ENCODE measurements around the gene CFTR.

CFTR gene

DNA sequence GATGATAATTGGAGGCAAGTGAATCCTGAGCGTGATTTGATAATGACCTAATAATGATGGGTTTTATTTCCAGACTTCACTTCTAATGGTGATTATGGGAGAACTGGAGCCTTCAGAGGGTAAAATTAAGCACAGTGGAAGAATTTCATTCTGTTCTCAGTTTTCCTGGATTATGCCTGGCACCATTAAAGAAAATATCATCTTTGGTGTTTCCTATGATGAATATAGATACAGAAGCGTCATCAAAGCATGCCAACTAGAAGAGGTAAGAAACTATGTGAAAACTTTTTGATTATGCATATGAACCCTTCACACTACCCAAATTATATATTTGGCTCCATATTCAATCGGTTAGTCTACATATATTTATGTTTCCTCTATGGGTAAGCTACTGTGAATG is 79.6 kb downstream of the CFTR start (continued):
- TF ChIP-seq, protein P1, sequence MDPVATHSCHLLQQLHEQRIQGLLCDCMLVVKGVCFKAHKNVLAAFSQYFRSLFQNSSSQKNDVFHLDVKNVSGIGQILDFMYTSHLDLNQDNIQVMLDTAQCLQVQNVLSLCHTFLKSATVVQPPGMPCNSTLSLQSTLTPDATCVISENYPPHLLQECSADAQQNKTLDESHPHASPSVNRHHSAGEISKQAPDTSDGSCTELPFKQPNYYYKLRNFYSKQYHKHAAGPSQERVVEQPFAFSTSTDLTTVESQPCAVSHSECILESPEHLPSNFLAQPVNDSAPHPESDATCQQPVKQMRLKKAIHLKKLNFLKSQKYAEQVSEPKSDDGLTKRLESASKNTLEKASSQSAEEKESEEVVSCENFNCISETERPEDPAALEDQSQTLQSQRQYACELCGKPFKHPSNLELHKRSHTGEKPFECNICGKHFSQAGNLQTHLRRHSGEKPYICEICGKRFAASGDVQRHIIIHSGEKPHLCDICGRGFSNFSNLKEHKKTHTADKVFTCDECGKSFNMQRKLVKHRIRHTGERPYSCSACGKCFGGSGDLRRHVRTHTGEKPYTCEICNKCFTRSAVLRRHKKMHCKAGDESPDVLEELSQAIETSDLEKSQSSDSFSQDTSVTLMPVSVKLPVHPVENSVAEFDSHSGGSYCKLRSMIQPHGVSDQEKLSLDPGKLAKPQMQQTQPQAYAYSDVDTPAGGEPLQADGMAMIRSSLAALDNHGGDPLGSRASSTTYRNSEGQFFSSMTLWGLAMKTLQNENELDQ (tag by site-specific recombination; IDR thresholded peaks at IDR 0.05; ENCODE audit: low read depth), result no peak
- TF ChIP-seq FEZF1 (tag by site-specific recombination; IDR thresholded peaks at IDR 0.05), result no peak
- no peak for TF ChIP-seq ZNF521 (tag by site-specific recombination; IDR thresholded peaks at IDR 0.05)
- TF ChIP-seq ZNF248 (tag by site-specific recombination; IDR thresholded peaks at IDR 0.05), result no peak
- no peak for TF ChIP-seq ZNF785 (tag by site-specific recombination; IDR thresholded peaks at IDR 0.05)
- TF ChIP-seq ZNF391 (tag by site-specific recombination; IDR thresholded peaks at IDR 0.05; ENCODE audit: borderline replicate concordance, low read depth), result no peak
- no peak for TF ChIP-seq ZNF560 (tag by site-specific recombination; IDR thresholded peaks at IDR 0.05; ENCODE audit: borderline replicate concordance)
- no peak for TF ChIP-seq KLF8 (tag by site-specific recombination; IDR thresholded peaks at IDR 0.05)

DNA sequence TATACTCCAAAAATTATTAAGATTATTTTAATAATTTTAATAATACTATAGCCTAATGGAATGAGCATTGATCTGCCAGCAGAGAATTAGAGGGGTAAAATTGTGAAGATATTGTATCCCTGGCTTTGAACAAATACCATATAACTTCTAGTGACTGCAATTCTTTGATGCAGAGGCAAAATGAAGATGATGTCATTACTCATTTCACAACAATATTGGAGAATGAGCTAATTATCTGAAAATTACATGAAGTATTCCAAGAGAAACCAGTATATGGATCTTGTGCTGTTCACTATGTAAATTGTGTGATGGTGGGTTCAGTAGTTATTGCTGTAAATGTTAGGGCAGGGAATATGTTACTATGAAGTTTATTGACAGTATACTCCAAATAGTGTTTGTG is 80.2 kb downstream of the CFTR start:
- H3K4me3 ChIP-seq (ENCODE audit: low read depth, low read length), result no peak overlapping the region
- H3K36me3 ChIP-seq (ENCODE audit: control insufficient read depth in 2 of 2, insufficient read depth in 1 of 2, low read length in 2 of 2), result no peaks in the 10 kb centered on the region
- no peaks in the 10 kb centered on the region for H3K9me3 ChIP-seq (ENCODE audit: control insufficient read depth, insufficient read depth, low read depth, low read length)
- no peaks in the 10 kb centered on the region for H3K4me1 ChIP-seq (ENCODE audit: control insufficient read depth, insufficient read depth, low read length)
- ChIA-PET CTCF (interaction anchor here (0.7 kb wide), 1 partner anchor 617 kb away, joined by 4 read pairs; no protein-coding TSS in a partner anchor), POLR2A (no interaction called here)
- no peak overlapping the region for H3K27ac ChIP-seq (ENCODE audit: extremely low read depth, low read depth, low read length)
- TF ChIP-seq, protein P2, sequence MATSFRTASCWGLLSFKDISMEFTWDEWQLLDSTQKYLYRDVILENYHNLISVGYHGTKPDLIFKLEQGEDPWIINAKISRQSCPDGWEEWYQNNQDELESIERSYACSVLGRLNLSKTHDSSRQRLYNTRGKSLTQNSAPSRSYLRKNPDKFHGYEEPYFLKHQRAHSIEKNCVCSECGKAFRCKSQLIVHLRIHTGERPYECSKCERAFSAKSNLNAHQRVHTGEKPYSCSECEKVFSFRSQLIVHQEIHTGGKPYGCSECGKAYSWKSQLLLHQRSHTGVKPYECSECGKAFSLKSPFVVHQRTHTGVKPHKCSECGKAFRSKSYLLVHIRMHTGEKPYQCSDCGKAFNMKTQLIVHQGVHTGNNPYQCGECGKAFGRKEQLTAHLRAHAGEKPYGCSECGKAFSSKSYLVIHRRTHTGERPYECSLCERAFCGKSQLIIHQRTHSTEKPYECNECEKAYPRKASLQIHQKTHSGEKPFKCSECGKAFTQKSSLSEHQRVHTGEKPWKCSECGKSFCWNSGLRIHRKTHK (tag by site-specific recombination; IDR thresholded peaks at IDR 0.05), result no peak
- TF ChIP-seq, protein P3, sequence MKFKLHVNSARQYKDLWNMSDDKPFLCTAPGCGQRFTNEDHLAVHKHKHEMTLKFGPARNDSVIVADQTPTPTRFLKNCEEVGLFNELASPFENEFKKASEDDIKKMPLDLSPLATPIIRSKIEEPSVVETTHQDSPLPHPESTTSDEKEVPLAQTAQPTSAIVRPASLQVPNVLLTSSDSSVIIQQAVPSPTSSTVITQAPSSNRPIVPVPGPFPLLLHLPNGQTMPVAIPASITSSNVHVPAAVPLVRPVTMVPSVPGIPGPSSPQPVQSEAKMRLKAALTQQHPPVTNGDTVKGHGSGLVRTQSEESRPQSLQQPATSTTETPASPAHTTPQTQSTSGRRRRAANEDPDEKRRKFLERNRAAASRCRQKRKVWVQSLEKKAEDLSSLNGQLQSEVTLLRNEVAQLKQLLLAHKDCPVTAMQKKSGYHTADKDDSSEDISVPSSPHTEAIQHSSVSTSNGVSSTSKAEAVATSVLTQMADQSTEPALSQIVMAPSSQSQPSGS (tag by site-specific recombination; IDR thresholded peaks at IDR 0.05; ENCODE audit: low read depth), result peak; percentile 67

DNA sequence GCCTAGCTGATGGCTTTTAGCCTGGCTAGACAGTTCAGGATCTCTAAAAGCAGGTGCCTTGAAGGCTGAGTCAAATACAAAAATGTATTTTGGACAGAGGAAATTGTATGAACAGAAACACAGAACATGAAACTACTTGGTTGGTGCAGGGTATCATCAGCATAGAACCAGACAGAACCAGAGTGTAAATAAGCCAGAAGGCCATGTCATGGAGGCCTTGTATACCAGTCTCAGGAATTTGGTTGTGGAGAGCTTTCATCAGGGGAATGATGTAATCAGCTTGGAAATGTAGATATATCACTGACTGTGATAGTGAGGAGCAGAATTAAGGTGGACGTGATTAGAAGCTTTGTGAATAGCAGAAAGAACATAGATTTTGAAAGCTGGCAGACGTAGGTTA is 82.9 kb downstream of the CFTR start:
- no peak overlapping the region for H3K27ac ChIP-seq (ENCODE audit: extremely low read depth, low read depth, low read length)
- H3K4me3 ChIP-seq (ENCODE audit: low read depth, low read length), result no peak overlapping the region
- no peaks in the 10 kb centered on the region for H3K4me1 ChIP-seq (ENCODE audit: control insufficient read depth, insufficient read depth, low read length)
- H3K9me3 ChIP-seq (ENCODE audit: control insufficient read depth, insufficient read depth, low read depth, low read length), result no peaks in the 10 kb centered on the region
- ChIA-PET POLR2A (no interaction called here), CTCF (no interaction called here)
- TF ChIP-seq, protein P3 (tag by site-specific recombination; IDR thresholded peaks at IDR 0.05; ENCODE audit: low read depth), result peak; percentile 43; the same call in 1 of the 2 replicates
- TF ChIP-seq, protein P4, sequence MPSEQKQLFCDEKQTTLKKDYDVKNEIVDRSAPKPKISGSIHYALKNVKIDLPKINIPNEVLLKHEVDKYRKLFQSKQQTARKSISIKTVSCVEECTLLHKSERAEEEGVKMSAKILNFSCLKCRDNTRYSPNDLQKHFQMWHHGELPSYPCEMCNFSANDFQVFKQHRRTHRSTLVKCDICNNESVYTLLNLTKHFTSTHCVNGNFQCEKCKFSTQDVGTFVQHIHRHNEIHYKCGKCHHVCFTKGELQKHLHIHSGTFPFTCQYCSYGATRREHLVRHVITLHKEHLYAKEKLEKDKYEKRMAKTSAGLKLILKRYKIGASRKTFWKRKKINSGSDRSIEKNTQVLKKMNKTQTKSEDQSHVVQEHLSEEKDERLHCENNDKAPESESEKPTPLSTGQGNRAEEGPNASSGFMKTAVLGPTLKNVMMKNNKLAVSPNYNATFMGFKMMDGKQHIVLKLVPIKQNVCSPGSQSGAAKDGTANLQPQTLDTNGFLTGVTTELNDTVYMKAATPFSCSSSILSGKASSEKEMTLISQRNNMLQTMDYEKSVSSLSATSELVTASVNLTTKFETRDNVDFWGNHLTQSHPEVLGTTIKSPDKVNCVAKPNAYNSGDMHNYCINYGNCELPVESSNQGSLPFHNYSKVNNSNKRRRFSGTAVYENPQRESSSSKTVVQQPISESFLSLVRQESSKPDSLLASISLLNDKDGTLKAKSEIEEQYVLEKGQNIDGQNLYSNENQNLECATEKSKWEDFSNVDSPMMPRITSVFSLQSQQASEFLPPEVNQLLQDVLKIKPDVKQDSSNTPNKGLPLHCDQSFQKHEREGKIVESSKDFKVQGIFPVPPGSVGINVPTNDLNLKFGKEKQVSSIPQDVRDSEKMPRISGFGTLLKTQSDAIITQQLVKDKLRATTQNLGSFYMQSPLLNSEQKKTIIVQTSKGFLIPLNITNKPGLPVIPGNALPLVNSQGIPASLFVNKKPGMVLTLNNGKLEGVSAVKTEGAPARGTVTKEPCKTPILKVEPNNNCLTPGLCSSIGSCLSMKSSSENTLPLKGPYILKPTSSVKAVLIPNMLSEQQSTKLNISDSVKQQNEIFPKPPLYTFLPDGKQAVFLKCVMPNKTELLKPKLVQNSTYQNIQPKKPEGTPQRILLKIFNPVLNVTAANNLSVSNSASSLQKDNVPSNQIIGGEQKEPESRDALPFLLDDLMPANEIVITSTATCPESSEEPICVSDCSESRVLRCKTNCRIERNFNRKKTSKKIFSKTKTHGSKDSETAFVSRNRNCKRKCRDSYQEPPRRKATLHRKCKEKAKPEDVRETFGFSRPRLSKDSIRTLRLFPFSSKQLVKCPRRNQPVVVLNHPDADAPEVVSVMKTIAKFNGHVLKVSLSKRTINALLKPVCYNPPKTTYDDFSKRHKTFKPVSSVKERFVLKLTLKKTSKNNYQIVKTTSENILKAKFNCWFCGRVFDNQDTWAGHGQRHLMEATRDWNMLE (tag by site-specific recombination; conservative IDR thresholded peaks at IDR 0.05; ENCODE audit: low read depth), result peak; percentile 10; the same call in 1 of the 2 replicates
- no peak for TF ChIP-seq ZNF2 (tag by site-specific recombination; IDR thresholded peaks at IDR 0.05)
- no peaks in the 10 kb centered on the region for H3K36me3 ChIP-seq (ENCODE audit: control insufficient read depth in 2 of 2, insufficient read depth in 1 of 2, low read length in 2 of 2)
